WTC11 (cell line): ENCODE measurements around the gene CPTP. TPM values are rescaled to one million over a fixed set of nuclear protein-coding genes. Genes with fewer than 3 reads are reported as not detected.

Experiments used
- ATAC-seq: fragments of 200-7000 bp; cut with Tn5 transposase; 2 replicates; pipeline ENCODE4 v1.10.0; 2021; ENCODE audit warnings: mild to moderate bottlenecking, moderate library complexity
- CTCF ChIA-PET: fragments of 300-600 bp; sonication (Branson Sonifier 250); formaldehyde crosslinking; loops from one replicate; lab custom pipeline; 2021; ENCODE audit warnings: antibody characterized with exemption; lab: Charles Lee
- POLR2A ChIA-PET: fragments of 350-600 bp; sonication (Branson Sonifier 250); formaldehyde crosslinking; loops from one replicate; lab custom pipeline; 2021; ENCODE audit warnings: antibody characterized with exemption; lab: Charles Lee
- DNase-seq: peaks from one replicate; pipeline ENCODE4 v3.0.0; 2021; ENCODE audit warnings: low spot score
- H3K27ac Mint-ChIP-seq: 2 replicates; pipeline ENCODE4 v1.8.0; 2021; ENCODE audit warnings: mixed read lengths
- H3K27me3 Mint-ChIP-seq: 2 replicates; pipeline ENCODE4 v1.8.0; 2021; ENCODE audit warnings: low read depth, mild to moderate bottlenecking, moderate library complexity, mixed read lengths
- H3K36me3 Mint-ChIP-seq: 2 replicates; pipeline ENCODE4 v1.8.0; 2021; ENCODE audit warnings: mixed read lengths
- H3K4me1 Mint-ChIP-seq: 2 replicates; pipeline ENCODE4 v1.8.0; 2022; ENCODE audit warnings: mixed read lengths
- H3K4me3 Mint-ChIP-seq: 2 replicates; pipeline ENCODE4 v1.8.0; 2021; ENCODE audit warnings: mild to moderate bottlenecking, moderate library complexity, mixed read lengths
- H3K9me3 Mint-ChIP-seq: 2 replicates; pipeline ENCODE4 v1.8.0; 2021; ENCODE audit warnings: mixed read lengths
- ATF1 ChIP-seq: sonication (generic); formaldehyde crosslinking; IDR thresholded peaks from 2 replicates; pipeline ENCODE4 v1.8.1; 2023; ENCODE audit warnings: mild to moderate bottlenecking, moderate library complexity, missing genetic modification reagents
- CREB1 ChIP-seq: sonication (generic); formaldehyde crosslinking; IDR thresholded peaks from 2 replicates; pipeline ENCODE4 v1.8.0; 2023; ENCODE audit warnings: mild to moderate bottlenecking, missing genetic modification reagents
- EMX1 ChIP-seq: fragments of 250-450 bp; sonication (Bioruptor Pico); IDR thresholded peaks from 2 replicates; pipeline ENCODE4 v1.8.0; 2021; ENCODE audit warnings: mild to moderate bottlenecking
- KAT7 ChIP-seq: sonication (generic); formaldehyde crosslinking; IDR thresholded peaks from 2 replicates; pipeline ENCODE4 v1.8.1; 2023; ENCODE audit warnings: missing genetic modification reagents, mild to moderate bottlenecking, borderline replicate concordance
- NFE2L1 ChIP-seq: sonication (generic); formaldehyde crosslinking; IDR thresholded peaks from 2 replicates; pipeline ENCODE4 v1.8.1; 2023; ENCODE audit warnings: missing genetic modification reagents
- NFYB ChIP-seq: sonication (generic); formaldehyde crosslinking; conservative IDR thresholded peaks from 2 replicates; pipeline ENCODE4 v1.8.0; 2022; ENCODE audit warnings: low read depth, missing genetic modification reagents
- RORB ChIP-seq: fragments of 250-450 bp; sonication (Bioruptor Pico); IDR thresholded peaks from 2 replicates; pipeline ENCODE4 v1.9.0; 2021; ENCODE audit warnings: mild to moderate bottlenecking
- SMAD3 ChIP-seq: sonication (generic); formaldehyde crosslinking; IDR thresholded peaks from 2 replicates; pipeline ENCODE4 v1.8.0; 2022; ENCODE audit warnings: missing genetic modification reagents, mild to moderate bottlenecking, borderline replicate concordance
- ZBTB21 ChIP-seq: sonication (generic); formaldehyde crosslinking; IDR thresholded peaks from 2 replicates; pipeline ENCODE4 v1.8.1; 2023; ENCODE audit warnings: mild to moderate bottlenecking, missing genetic modification reagents, borderline replicate concordance
- ZNF138 ChIP-seq: sonication (generic); formaldehyde crosslinking; conservative IDR thresholded peaks from 2 replicates; pipeline ENCODE4 v1.8.1; 2022; ENCODE audit warnings: mild to moderate bottlenecking, moderate library complexity, missing genetic modification reagents
- ZNF219 ChIP-seq: sonication (generic); formaldehyde crosslinking; IDR thresholded peaks from 2 replicates; pipeline ENCODE4 v1.8.0; 2023; ENCODE audit warnings: missing genetic modification reagents, mild to moderate bottlenecking, borderline replicate concordance
- ZNF416 ChIP-seq: fragments of 250-450 bp; sonication (Bioruptor Pico); IDR thresholded peaks from 2 replicates; pipeline ENCODE4 v1.9.0; 2021; ENCODE audit warnings: mild to moderate bottlenecking, inconsistent platforms
- ZNF671 ChIP-seq: fragments of 250-450 bp; sonication (Bioruptor Pico); IDR thresholded peaks from 2 replicates; pipeline ENCODE4 v1.8.0; 2021; ENCODE audit warnings: mild to moderate bottlenecking
- total RNA-seq: library from RNA; stranded (reverse); gene quantifications from 3 replicates; pipeline ENCODE4 v1.2.3, GENCODE V29; 2021
- TF ChIP-seq, protein P1 (sequence below): sonication (generic); formaldehyde crosslinking; IDR thresholded peaks from 2 replicates; pipeline ENCODE4 v1.8.1; 2022; ENCODE audit warnings: missing genetic modification reagents, borderline replicate concordance
- TF ChIP-seq, protein P2 (sequence below): sonication (generic); formaldehyde crosslinking; conservative IDR thresholded peaks from 2 replicates; pipeline ENCODE4 v1.8.1; 2022; ENCODE audit warnings: mild to moderate bottlenecking, missing genetic modification reagents
- TF ChIP-seq, protein P3 (sequence below): fragments of 250-450 bp; sonication (Bioruptor Pico); IDR thresholded peaks from 2 replicates; pipeline ENCODE4 v1.9.0; 2021; ENCODE audit warnings: mild to moderate bottlenecking, borderline replicate concordance
- TF ChIP-seq, protein P4 (sequence below): sonication (generic); formaldehyde crosslinking; IDR thresholded peaks from 2 replicates; pipeline ENCODE4 v1.8.1; 2023; ENCODE audit warnings: mild to moderate bottlenecking, missing genetic modification reagents, borderline replicate concordance
- TF ChIP-seq, protein P5 (sequence below): fragments of 250-450 bp; sonication (Bioruptor Pico); IDR thresholded peaks from 2 replicates; pipeline ENCODE4 v1.9.0; 2021; ENCODE audit warnings: mild to moderate bottlenecking

Gene CPTP
- total RNA-seq, 1 experiment from 2014 or later, result 14.4 TPM

DNA sequence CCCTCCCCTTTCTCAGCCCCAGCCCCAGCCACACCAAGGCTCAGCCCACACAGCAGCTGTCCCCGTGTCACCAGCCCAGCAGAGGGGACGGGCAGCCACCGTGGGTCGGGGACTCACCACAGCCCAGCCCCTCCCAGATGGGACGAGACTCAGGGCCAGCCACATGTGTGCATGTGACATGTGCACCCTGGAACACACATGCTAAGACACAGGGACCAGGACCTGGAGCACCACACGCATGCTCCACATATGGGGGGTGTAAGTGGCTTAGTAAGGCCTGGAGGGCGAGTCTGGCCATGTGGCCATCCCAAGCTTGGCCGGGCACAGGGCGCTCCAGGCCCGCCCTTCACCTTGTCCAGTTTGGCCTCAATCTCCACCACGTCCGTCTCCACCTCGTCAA lies 20.9 kb upstream of the CPTP start:
- TF ChIP-seq KAT7 (CRISPR knock-in tag) (no peak), ZBTB21 (CRISPR knock-in tag) (no peak), NFYB (no peak), EMX1 (no peak), NFE2L1 (CRISPR knock-in tag) (no peak), ATF1 (CRISPR knock-in tag) (no peak), ZNF671 (CRISPR knock-in tag) (no peak), ZNF138 (no peak), RORB (CRISPR knock-in tag) (no peak), SMAD3 (CRISPR knock-in tag) (no peak), ZNF219 (CRISPR knock-in tag) (no peak), CREB1 (no peak), ZNF416 (CRISPR knock-in tag) (no peak)
- TF ChIP-seq, protein P1, sequence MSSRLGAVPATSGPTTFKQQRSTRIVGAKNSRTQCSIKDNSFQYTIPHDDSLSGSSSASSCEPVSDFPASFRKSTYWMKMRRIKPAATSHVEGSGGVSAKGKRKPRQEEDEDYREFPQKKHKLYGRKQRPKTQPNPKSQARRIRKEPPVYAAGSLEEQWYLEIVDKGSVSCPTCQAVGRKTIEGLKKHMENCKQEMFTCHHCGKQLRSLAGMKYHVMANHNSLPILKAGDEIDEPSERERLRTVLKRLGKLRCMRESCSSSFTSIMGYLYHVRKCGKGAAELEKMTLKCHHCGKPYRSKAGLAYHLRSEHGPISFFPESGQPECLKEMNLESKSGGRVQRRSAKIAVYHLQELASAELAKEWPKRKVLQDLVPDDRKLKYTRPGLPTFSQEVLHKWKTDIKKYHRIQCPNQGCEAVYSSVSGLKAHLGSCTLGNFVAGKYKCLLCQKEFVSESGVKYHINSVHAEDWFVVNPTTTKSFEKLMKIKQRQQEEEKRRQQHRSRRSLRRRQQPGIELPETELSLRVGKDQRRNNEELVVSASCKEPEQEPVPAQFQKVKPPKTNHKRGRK, result no peak
- TF ChIP-seq, protein P2, sequence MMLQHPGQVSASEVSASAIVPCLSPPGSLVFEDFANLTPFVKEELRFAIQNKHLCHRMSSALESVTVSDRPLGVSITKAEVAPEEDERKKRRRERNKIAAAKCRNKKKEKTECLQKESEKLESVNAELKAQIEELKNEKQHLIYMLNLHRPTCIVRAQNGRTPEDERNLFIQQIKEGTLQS (CRISPR knock-in tag), result no peak
- TF ChIP-seq, protein P3, sequence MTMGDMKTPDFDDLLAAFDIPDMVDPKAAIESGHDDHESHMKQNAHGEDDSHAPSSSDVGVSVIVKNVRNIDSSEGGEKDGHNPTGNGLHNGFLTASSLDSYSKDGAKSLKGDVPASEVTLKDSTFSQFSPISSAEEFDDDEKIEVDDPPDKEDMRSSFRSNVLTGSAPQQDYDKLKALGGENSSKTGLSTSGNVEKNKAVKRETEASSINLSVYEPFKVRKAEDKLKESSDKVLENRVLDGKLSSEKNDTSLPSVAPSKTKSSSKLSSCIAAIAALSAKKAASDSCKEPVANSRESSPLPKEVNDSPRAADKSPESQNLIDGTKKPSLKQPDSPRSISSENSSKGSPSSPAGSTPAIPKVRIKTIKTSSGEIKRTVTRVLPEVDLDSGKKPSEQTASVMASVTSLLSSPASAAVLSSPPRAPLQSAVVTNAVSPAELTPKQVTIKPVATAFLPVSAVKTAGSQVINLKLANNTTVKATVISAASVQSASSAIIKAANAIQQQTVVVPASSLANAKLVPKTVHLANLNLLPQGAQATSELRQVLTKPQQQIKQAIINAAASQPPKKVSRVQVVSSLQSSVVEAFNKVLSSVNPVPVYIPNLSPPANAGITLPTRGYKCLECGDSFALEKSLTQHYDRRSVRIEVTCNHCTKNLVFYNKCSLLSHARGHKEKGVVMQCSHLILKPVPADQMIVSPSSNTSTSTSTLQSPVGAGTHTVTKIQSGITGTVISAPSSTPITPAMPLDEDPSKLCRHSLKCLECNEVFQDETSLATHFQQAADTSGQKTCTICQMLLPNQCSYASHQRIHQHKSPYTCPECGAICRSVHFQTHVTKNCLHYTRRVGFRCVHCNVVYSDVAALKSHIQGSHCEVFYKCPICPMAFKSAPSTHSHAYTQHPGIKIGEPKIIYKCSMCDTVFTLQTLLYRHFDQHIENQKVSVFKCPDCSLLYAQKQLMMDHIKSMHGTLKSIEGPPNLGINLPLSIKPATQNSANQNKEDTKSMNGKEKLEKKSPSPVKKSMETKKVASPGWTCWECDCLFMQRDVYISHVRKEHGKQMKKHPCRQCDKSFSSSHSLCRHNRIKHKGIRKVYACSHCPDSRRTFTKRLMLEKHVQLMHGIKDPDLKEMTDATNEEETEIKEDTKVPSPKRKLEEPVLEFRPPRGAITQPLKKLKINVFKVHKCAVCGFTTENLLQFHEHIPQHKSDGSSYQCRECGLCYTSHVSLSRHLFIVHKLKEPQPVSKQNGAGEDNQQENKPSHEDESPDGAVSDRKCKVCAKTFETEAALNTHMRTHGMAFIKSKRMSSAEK (CRISPR knock-in tag), result no peak
- TF ChIP-seq, protein P4, sequence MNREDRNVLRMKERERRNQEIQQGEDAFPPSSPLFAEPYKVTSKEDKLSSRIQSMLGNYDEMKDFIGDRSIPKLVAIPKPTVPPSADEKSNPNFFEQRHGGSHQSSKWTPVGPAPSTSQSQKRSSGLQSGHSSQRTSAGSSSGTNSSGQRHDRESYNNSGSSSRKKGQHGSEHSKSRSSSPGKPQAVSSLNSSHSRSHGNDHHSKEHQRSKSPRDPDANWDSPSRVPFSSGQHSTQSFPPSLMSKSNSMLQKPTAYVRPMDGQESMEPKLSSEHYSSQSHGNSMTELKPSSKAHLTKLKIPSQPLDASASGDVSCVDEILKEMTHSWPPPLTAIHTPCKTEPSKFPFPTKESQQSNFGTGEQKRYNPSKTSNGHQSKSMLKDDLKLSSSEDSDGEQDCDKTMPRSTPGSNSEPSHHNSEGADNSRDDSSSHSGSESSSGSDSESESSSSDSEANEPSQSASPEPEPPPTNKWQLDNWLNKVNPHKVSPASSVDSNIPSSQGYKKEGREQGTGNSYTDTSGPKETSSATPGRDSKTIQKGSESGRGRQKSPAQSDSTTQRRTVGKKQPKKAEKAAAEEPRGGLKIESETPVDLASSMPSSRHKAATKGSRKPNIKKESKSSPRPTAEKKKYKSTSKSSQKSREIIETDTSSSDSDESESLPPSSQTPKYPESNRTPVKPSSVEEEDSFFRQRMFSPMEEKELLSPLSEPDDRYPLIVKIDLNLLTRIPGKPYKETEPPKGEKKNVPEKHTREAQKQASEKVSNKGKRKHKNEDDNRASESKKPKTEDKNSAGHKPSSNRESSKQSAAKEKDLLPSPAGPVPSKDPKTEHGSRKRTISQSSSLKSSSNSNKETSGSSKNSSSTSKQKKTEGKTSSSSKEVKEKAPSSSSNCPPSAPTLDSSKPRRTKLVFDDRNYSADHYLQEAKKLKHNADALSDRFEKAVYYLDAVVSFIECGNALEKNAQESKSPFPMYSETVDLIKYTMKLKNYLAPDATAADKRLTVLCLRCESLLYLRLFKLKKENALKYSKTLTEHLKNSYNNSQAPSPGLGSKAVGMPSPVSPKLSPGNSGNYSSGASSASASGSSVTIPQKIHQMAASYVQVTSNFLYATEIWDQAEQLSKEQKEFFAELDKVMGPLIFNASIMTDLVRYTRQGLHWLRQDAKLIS (CRISPR knock-in tag), result no peak
- TF ChIP-seq, protein P5, sequence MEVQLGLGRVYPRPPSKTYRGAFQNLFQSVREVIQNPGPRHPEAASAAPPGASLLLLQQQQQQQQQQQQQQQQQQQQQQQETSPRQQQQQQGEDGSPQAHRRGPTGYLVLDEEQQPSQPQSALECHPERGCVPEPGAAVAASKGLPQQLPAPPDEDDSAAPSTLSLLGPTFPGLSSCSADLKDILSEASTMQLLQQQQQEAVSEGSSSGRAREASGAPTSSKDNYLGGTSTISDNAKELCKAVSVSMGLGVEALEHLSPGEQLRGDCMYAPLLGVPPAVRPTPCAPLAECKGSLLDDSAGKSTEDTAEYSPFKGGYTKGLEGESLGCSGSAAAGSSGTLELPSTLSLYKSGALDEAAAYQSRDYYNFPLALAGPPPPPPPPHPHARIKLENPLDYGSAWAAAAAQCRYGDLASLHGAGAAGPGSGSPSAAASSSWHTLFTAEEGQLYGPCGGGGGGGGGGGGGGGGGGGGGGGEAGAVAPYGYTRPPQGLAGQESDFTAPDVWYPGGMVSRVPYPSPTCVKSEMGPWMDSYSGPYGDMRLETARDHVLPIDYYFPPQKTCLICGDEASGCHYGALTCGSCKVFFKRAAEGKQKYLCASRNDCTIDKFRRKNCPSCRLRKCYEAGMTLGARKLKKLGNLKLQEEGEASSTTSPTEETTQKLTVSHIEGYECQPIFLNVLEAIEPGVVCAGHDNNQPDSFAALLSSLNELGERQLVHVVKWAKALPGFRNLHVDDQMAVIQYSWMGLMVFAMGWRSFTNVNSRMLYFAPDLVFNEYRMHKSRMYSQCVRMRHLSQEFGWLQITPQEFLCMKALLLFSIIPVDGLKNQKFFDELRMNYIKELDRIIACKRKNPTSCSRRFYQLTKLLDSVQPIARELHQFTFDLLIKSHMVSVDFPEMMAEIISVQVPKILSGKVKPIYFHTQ (CRISPR knock-in tag), result no peak
- CTCF ChIA-PET, result interaction anchor here (7.6 kb wide), 1 partner anchor 12 kb away, joined by 81 read pairs; no protein-coding TSS in a partner anchor
- no peaks in the 10 kb centered on the region for H3K9me3 Mint-ChIP-seq
- peaks cover 21% of the 10 kb centered on the region for H3K4me1 Mint-ChIP-seq
- ATAC-seq (no peak), DNase-seq (no peak)
- H3K27ac Mint-ChIP-seq, result no peak overlapping the region
- H3K36me3 Mint-ChIP-seq, result no peaks in the 10 kb centered on the region
- no peak overlapping the region for H3K4me3 Mint-ChIP-seq
- POLR2A ChIA-PET, result interaction anchor here (1.0 to 2.6 kb wide), 2 partner anchors 8 to 12 kb away, joined by 3 to 7 read pairs; no protein-coding TSS in a partner anchor
- peaks cover 6% of the 10 kb centered on the region; the same call in 1 of the 2 replicates for H3K27me3 Mint-ChIP-seq
